Keratinocyte (primary cell): ENCODE data around the gene TM9SF1.

Source experiments
- CTCF ChIP-seq, 3 experiments: IDR thresholded peaks in 1 of 3; conservative IDR thresholded peaks in 1 of 3; optimal IDR thresholded peaks in 1 of 3; 2 replicates in 2 of 3; 3 replicates in 1 of 3; pipeline versions ENCODE3 to v1.5.1; 2011; ENCODE audit warnings: low read length in 3 of 3, mild to moderate bottlenecking in 3 of 3, moderate library complexity in 2 of 3, control low read depth in 1 of 3, inconsistent platforms in 1 of 3; ENCODE audit not compliant: insufficient read depth in 2 of 3; ENCODE audit errors: extremely low read depth in 1 of 3
- EZH2 ChIP-seq: IDR thresholded peaks from one replicate; pipeline ENCODE4 v1.6.1; 2012; ENCODE audit warnings: inconsistent platforms, mild to moderate bottlenecking, low read length, moderate library complexity

GRCh38 chr14:24231263-24232120 lies 36.3 kb upstream of the TM9SF1 start:
- TF ChIP-seq CTCF (optimal IDR thresholded peaks at IDR 0.05 in 1 of 3, IDR thresholded peaks at IDR 0.05 in 1 of 3, conservative IDR thresholded peaks at IDR 0.05 in 1 of 3; ENCODE audit: extremely low read depth in 1 of 3, insufficient read depth in 2 of 3, low read length in 3 of 3) (no peak), EZH2 (no peak)
